H1 (cell line): ENCODE results near the gene MIPEP. TPM values are rescaled to one million over a fixed set of nuclear protein-coding genes. Genes with fewer than 3 reads are reported as not detected.

ENCODE experiments used
- BCL11A ChIP-seq, 2 experiments: IDR thresholded peaks; one replicate each; pipeline ENCODE4 v1.6.1; 2011; ENCODE audit warnings: low read depth in 2 of 2, low read length in 2 of 2, mild to moderate bottlenecking in 2 of 2
- BRCA1 ChIP-seq: IDR thresholded peaks from 2 replicates; pipeline ENCODE4 v1.6.1; 2012; ENCODE audit warnings: low read depth, low read length, improper control_type of control experiment
- MAX ChIP-seq: IDR thresholded peaks from 2 replicates; pipeline ENCODE4 v1.6.1; 2012; ENCODE audit warnings: inconsistent platforms
- NANOG ChIP-seq: IDR thresholded peaks from 2 replicates; pipeline ENCODE4 v1.6.1; 2011; ENCODE audit warnings: low read length, low read depth, mild to moderate bottlenecking, inconsistent platforms; ENCODE audit not compliant: insufficient read depth, poor library complexity, severe bottlenecking
- RAD21 ChIP-seq, 2 experiments: IDR thresholded peaks in 1 of 2; conservative IDR thresholded peaks in 1 of 2; 2 replicates each; pipeline ENCODE4 v1.6.1; 2011; ENCODE audit warnings: low read depth in 2 of 2, low read length in 2 of 2, improper control_type of control experiment in 1 of 2, inconsistent platforms in 1 of 2, mild to moderate bottlenecking in 1 of 2, moderate library complexity in 1 of 2
- YY1 ChIP-seq: IDR thresholded peaks from 2 replicates; pipeline ENCODE4 v1.6.1; 2011; ENCODE audit warnings: low read depth, mild to moderate bottlenecking, low read length
- polyA plus RNA-seq, 7 experiments: library from polyadenylated mRNA; depleted of rRNA in 3 of 7; stranded (reverse) in 5 of 7; unstranded in 2 of 7; fragments of >200 nt in 5 of 7; fragments of 200-250 nt in 2 of 7; gene quantifications; 1 replicate in 5 of 7; 2 replicates in 1 of 7; 4 replicates in 1 of 7; pipeline versions ENCODE4 v1.2.1 to v1.2.3, GENCODE V29; 2011 to 2013; ENCODE audit warnings: missing spikeins in 2 of 7, mixed read lengths in 2 of 7
- total RNA-seq: library from RNA; stranded (reverse); fragmentation: NEBNext Ultra II Directional; extraction: Animal tissue kit (Norgen Biotek cat#: 25700); gene quantifications from 2 replicates; pipeline ENCODE4 v1.2.1, GENCODE V29; 2021

MIPEP gene
- total and polyA plus RNA-seq, 2 of the 8 experiments (the other 6 are each of a cell fraction or from before 2014, with no cell fraction given): 24.0 to 24.2 TPM

GRCh38 chr13:23850134-23850533 lies 39.1 kb downstream of the MIPEP start (continued):
- TF ChIP-seq RAD21 (IDR thresholded peaks at IDR 0.05 in 1 of 2, conservative IDR thresholded peaks at IDR 0.05 in 1 of 2; ENCODE audit: low read depth in 2 of 2, low read length in 2 of 2) (no peak), BCL11A (IDR thresholded peaks at IDR 0.05; ENCODE audit: low read depth in 2 of 2, low read length in 2 of 2) (no peak), YY1 (no peak), BRCA1 (no peak), MAX (no peak), NANOG (no peak)
